GM06990 (cell line): ENCODE data around the gene PPP1R37.

Experiments used
- DNase-seq: peaks from one replicate; pipeline ENCODE4 v3.0.0-alpha.2; 2011; ENCODE audit not compliant: insufficient read length; ENCODE audit errors: extremely low read depth
- H3K27me3 ChIP-seq: replicated peaks from 2 replicates; pipeline ENCODE4 v1.6.0; 2011; ENCODE audit warnings: low read length; ENCODE audit not compliant: control insufficient read depth, insufficient read depth
- H3K36me3 ChIP-seq: 2 replicates; pipeline ENCODE4 v1.5.1; 2011; ENCODE audit warnings: low read length; ENCODE audit not compliant: control insufficient read depth, insufficient read depth
- H3K4me3 ChIP-seq: replicated peaks from 2 replicates; pipeline ENCODE4 v1.5.1; 2011; ENCODE audit warnings: low read depth, mild to moderate bottlenecking, control low read depth, low read length
- CTCF ChIP-seq: IDR thresholded peaks from 2 replicates; pipeline ENCODE4 v1.5.1; 2011; ENCODE audit warnings: low read length, control low read depth, mild to moderate bottlenecking, inconsistent platforms; ENCODE audit not compliant: insufficient read depth, poor library complexity, severe bottlenecking

Gene PPP1R37

GRCh38 chr19:45139286-45140143 lies 46.5 kb downstream of the PPP1R37 start:
- no peak for DNase-seq

GRCh38 chr19:45140144-45140503 lies 47.1 kb downstream of the PPP1R37 start:
- Histone ChIP-seq H3K27me3 (no peaks in the 10 kb centered on the region), H3K4me3 (no peak overlapping the region), H3K36me3 (peaks cover 11% of the 10 kb centered on the region)
- no peak for DNase-seq
- no peak for TF ChIP-seq CTCF

More at GRCh38 chr19:45139286-45140143, 46.5 kb downstream of the PPP1R37 start:
- Histone ChIP-seq H3K4me3 (no peak overlapping the region), H3K36me3 (peaks cover 11% of the 10 kb centered on the region), H3K27me3 (no peaks in the 10 kb centered on the region)
- no peak for TF ChIP-seq CTCF

- TF ChIP-seq CTCF = no peak
- H3K4me3 ChIP-seq = no peak overlapping the region
- no peaks in the 10 kb centered on the region for H3K27me3 ChIP-seq
- peaks cover 12% of the 10 kb centered on the region for H3K36me3 ChIP-seq
- DNase-seq = no peak
Observed at GRCh38 chr19:45140533-45140932, 47.6 kb downstream of the PPP1R37 start.

- H3K27me3 ChIP-seq = no peaks in the 10 kb centered on the region
- DNase-seq = no peak
- H3K36me3 ChIP-seq = peaks cover 15% of the 10 kb centered on the region
- no peak overlapping the region for H3K4me3 ChIP-seq
- TF ChIP-seq CTCF = no peak
Observed at GRCh38 chr19:45141203-45141900, 48.4 kb downstream of the PPP1R37 start.

DNA sequence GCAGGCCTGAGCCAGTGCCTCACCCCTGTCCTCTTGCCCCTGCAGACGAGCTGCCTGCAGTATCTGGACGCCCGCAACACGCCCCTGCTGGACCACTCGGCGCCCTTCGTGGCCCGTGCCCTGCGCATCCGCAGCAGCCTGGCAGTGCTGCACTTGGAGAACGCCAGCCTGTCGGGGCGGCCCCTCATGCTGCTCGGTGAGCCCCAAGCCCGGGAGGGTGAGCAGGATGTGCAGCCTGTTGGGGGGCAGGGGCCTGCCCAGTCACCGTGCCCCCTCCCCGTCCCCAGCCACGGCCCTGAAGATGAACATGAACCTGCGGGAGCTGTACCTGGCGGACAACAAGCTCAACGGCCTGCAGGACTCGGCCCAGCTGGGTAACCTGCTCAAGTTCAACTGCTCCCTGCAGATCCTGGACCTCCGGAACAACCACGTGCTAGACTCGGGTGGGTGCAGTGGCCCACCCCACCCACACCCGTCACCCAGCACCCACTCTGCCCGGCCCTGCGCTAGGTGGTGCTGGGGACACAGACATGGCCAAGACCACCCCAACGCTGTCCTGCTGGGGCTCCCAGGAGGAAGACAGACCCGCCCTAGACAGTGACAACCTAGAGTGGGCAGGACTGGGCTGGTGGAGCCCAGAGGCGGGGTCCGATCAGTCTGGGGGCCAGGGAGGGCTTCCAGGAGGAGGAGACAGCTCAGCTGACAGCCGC lies 49.2 kb downstream of the PPP1R37 start:
- Histone ChIP-seq H3K36me3 (peaks cover 15% of the 10 kb centered on the region), H3K27me3 (no peaks in the 10 kb centered on the region), H3K4me3 (no peak overlapping the region)
- TF ChIP-seq CTCF = no peak
- DNase-seq = no peak
